T-helper 9 cell (primary cell): Measurements from ENCODE around the gene ECHS1.
A peak's percentile ranks its signal among the peaks of the same experiment; 100 is the strongest.
"Not testable (repeated sequence)": the region's sequence is repeated elsewhere in the genome, so short reads cannot be mapped to it uniquely, and the experiment has no call there.

Experiments used
- DNase-seq: peaks from one replicate; pipeline ENCODE4 v3.0.0-alpha.2; 2020

The ECHS1 gene

GRCh38 chr10:133337370-133337725 is 35.8 kb downstream of the ECHS1 start:
- no peak for DNase-seq

- peak; percentile 95 for DNase-seq
Observed at GRCh38 chr10:133336577-133337369, 36.4 kb downstream of the ECHS1 start, which contains the start of gene CALY. Gene CALY (minus strand): TSS chr10:133336896. CDS start chr10:133328989, 7,907 bp downstream.

GRCh38 chr10:133336118-133336576 is 37.0 kb downstream of the ECHS1 start:
- peak; percentile 26 for DNase-seq

GRCh38 chr10:133335246-133336117 is 37.7 kb downstream of the ECHS1 start:
- DNase-seq = peak; percentile 91

GRCh38 chr10:133334503-133335245 is 38.5 kb downstream of the ECHS1 start:
- DNase-seq = peak; percentile 30

GRCh38 chr10:133332936-133333699 is 40.0 kb downstream of the ECHS1 start:
- no peak for DNase-seq

- peak; percentile 90 for DNase-seq
Observed at GRCh38 chr10:133329491-133330202, 43.5 kb downstream of the ECHS1 start.

- no peak for DNase-seq
Observed at GRCh38 chr10:133328358-133329343, 44.5 kb downstream of the ECHS1 start.

GRCh38 chr10:133327651-133328357 is 45.4 kb downstream of the ECHS1 start:
- DNase-seq = no peak

GRCh38 chr10:133326745-133327650 is 46.2 kb downstream of the ECHS1 start:
- DNase-seq = no peak

GRCh38 chr10:133326223-133326551 is 47.0 kb downstream of the ECHS1 start:
- DNase-seq = no peak

GRCh38 chr10:133325440-133326222 is 47.5 kb downstream of the ECHS1 start:
- DNase-seq = peak; percentile 26

GRCh38 chr10:133324857-133325260 is 48.3 kb downstream of the ECHS1 start:
- DNase-seq = no peak

- DNase-seq = peak; percentile 51
Observed at GRCh38 chr10:133324198-133324792, 48.9 kb downstream of the ECHS1 start.

GRCh38 chr10:133322064-133322709 is 51.0 kb downstream of the ECHS1 start:
- not testable (repeated sequence) for DNase-seq

GRCh38 chr10:133320852-133321422 is 52.2 kb downstream of the ECHS1 start:
- DNase-seq = not testable (repeated sequence)
